ENCODE data around the gene CNTNAP5.

DNA sequence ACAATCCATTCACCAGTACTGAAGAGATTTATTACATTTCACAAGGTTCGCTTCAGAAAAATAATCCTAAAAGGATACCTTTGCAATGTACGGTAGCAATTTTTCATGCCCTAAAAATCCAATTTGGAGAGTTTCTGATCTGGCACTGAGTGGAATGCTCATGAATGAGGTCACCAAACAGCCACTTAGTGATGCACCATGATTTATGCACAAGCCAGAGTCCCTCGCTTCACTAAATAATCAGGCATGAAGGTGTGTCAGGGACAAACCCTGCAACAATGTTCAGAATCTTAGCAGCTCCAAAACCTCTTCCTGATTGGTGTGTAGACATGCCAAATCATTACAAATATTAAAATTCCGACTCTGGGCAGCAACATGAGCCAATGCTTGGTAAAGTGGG, 221.1 kb downstream of the CNTNAP5 start:
- TF ChIP-seq, protein P1, sequence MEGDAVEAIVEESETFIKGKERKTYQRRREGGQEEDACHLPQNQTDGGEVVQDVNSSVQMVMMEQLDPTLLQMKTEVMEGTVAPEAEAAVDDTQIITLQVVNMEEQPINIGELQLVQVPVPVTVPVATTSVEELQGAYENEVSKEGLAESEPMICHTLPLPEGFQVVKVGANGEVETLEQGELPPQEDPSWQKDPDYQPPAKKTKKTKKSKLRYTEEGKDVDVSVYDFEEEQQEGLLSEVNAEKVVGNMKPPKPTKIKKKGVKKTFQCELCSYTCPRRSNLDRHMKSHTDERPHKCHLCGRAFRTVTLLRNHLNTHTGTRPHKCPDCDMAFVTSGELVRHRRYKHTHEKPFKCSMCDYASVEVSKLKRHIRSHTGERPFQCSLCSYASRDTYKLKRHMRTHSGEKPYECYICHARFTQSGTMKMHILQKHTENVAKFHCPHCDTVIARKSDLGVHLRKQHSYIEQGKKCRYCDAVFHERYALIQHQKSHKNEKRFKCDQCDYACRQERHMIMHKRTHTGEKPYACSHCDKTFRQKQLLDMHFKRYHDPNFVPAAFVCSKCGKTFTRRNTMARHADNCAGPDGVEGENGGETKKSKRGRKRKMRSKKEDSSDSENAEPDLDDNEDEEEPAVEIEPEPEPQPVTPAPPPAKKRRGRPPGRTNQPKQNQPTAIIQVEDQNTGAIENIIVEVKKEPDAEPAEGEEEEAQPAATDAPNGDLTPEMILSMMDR (IDR thresholded peaks at IDR 0.05) = no peak
- no peak for TF ChIP-seq POLR2AphosphoS5 (IDR thresholded peaks at IDR 0.05; ENCODE audit: low read depth, low read length)
- TF ChIP-seq, protein P2, sequence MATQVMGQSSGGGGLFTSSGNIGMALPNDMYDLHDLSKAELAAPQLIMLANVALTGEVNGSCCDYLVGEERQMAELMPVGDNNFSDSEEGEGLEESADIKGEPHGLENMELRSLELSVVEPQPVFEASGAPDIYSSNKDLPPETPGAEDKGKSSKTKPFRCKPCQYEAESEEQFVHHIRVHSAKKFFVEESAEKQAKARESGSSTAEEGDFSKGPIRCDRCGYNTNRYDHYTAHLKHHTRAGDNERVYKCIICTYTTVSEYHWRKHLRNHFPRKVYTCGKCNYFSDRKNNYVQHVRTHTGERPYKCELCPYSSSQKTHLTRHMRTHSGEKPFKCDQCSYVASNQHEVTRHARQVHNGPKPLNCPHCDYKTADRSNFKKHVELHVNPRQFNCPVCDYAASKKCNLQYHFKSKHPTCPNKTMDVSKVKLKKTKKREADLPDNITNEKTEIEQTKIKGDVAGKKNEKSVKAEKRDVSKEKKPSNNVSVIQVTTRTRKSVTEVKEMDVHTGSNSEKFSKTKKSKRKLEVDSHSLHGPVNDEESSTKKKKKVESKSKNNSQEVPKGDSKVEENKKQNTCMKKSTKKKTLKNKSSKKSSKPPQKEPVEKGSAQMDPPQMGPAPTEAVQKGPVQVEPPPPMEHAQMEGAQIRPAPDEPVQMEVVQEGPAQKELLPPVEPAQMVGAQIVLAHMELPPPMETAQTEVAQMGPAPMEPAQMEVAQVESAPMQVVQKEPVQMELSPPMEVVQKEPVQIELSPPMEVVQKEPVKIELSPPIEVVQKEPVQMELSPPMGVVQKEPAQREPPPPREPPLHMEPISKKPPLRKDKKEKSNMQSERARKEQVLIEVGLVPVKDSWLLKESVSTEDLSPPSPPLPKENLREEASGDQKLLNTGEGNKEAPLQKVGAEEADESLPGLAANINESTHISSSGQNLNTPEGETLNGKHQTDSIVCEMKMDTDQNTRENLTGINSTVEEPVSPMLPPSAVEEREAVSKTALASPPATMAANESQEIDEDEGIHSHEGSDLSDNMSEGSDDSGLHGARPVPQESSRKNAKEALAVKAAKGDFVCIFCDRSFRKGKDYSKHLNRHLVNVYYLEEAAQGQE (IDR thresholded peaks at IDR 0.05; ENCODE audit: insufficient read depth in 1 of 2, low read depth in 2 of 2, low read length in 1 of 2) = no peak
- TF ChIP-seq TCF7L2 (IDR thresholded peaks at IDR 0.05; ENCODE audit: low read depth, low read length) = no peak
- TF ChIP-seq SIN3A (IDR thresholded peaks at IDR 0.05; ENCODE audit: borderline replicate concordance, insufficient read depth, low read depth, low read length) = no peak
